GM23338 (cell line): ENCODE data around the gene NOVA2.

ENCODE experiments used
- CREB1 ChIP-seq: fragments of 250-450 bp; sonication (Bioruptor Pico); IDR thresholded peaks from 2 replicates; pipeline ENCODE4 v1.5.0; 2020; ENCODE audit warnings: low read depth, mild to moderate bottlenecking, moderate library complexity
- EZH2 ChIP-seq: fragments of 200-600 bp; sonication (generic); IDR thresholded peaks from one replicate; pipeline ENCODE4 v1.8.0; 2017; ENCODE audit warnings: antibody characterized with exemption, mild to moderate bottlenecking, low read depth; ENCODE audit not compliant: unreplicated experiment
- EZH2phosphoT487 ChIP-seq: fragments of 200-600 bp; sonication (generic); IDR thresholded peaks from one replicate; pipeline ENCODE4 v1.8.1; 2018; ENCODE audit warnings: antibody characterized with exemption; ENCODE audit not compliant: unreplicated experiment
- JUNB ChIP-seq: IDR thresholded peaks from one replicate; pipeline ENCODE4 v1.6.1; 2016; ENCODE audit warnings: antibody characterized with exemption; ENCODE audit not compliant: unreplicated experiment
- POLR2AphosphoS5 ChIP-seq: IDR thresholded peaks from 2 replicates; pipeline ENCODE4 v1.6.1; 2016; ENCODE audit warnings: antibody characterized with exemption, low read depth
- REST ChIP-seq: IDR thresholded peaks from one replicate; pipeline ENCODE4 v1.6.1; 2018; ENCODE audit warnings: antibody characterized with exemption; ENCODE audit not compliant: unreplicated experiment
- ZNF114 ChIP-seq: fragments of 250-450 bp; sonication (Bioruptor Pico); IDR thresholded peaks from 2 replicates; pipeline ENCODE4 v1.5.0; 2020; ENCODE audit warnings: mild to moderate bottlenecking, moderate library complexity
- TF ChIP-seq, protein P1 (sequence below), 2 experiments: fragments of 200-600 bp in 1 of 2; sonication (generic) in 1 of 2; conservative IDR thresholded peaks; 2 replicates each; pipeline versions ENCODE4 v1.5.1 to v1.6.1; 2016 to 2017; ENCODE audit warnings: antibody characterized with exemption in 2 of 2, low read depth in 2 of 2, mild to moderate bottlenecking in 2 of 2, moderate library complexity in 1 of 2

- TF ChIP-seq, protein P1, sequence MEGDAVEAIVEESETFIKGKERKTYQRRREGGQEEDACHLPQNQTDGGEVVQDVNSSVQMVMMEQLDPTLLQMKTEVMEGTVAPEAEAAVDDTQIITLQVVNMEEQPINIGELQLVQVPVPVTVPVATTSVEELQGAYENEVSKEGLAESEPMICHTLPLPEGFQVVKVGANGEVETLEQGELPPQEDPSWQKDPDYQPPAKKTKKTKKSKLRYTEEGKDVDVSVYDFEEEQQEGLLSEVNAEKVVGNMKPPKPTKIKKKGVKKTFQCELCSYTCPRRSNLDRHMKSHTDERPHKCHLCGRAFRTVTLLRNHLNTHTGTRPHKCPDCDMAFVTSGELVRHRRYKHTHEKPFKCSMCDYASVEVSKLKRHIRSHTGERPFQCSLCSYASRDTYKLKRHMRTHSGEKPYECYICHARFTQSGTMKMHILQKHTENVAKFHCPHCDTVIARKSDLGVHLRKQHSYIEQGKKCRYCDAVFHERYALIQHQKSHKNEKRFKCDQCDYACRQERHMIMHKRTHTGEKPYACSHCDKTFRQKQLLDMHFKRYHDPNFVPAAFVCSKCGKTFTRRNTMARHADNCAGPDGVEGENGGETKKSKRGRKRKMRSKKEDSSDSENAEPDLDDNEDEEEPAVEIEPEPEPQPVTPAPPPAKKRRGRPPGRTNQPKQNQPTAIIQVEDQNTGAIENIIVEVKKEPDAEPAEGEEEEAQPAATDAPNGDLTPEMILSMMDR (conservative IDR thresholded peaks at IDR 0.05; ENCODE audit: low read depth in 2 of 2): no peak
- TF ChIP-seq EZH2 (no peak), EZH2phosphoT487 (no peak), POLR2AphosphoS5 (no peak), JUNB (no peak), REST (no peak), CREB1 (no peak), ZNF114 (CRISPR knock-in tag) (no peak)
These were observed 39.0 kb downstream of the NOVA2 start for GRCh38 chr19:45934551-45935230.
